Sigmoid colon (tissue), 7 donors: Measurements from ENCODE around the gene PLXNA4. TPM values are rescaled to one million over a fixed set of nuclear protein-coding genes. Genes with fewer than 3 reads are reported as not detected.
A peak's percentile ranks its signal among the peaks of the same experiment; 100 is the strongest.

Experiments used
- DNase-seq: peaks from one replicate; pipeline ENCODE4 v3.0.0-alpha.2; 2019
- H3K27ac ChIP-seq, 4 donors: fragments of 200-600 bp; sonication (generic); one replicate each; pipeline ENCODE4 v1.5.1; 2016 to 2019; ENCODE audit warnings: mild to moderate bottlenecking in 1 of 4
- H3K27me3 ChIP-seq, 3 donors: fragments of 200-600 bp; sonication (generic); one replicate each; pipeline ENCODE4 v1.5.1; 2019; ENCODE audit warnings: mild to moderate bottlenecking in 1 of 3
- H3K36me3 ChIP-seq, 4 donors: fragments of 200-600 bp; sonication (generic); one replicate each; pipeline ENCODE4 v1.5.1; 2016 to 2019
- H3K4me1 ChIP-seq, 4 donors: fragments of 200-600 bp; sonication (generic); one replicate each; pipeline ENCODE4 v1.5.1; 2017 to 2019
- H3K4me3 ChIP-seq, 4 donors: fragments of 200-600 bp; sonication (generic); one replicate each; pipeline ENCODE4 v1.5.1; 2017 to 2019; ENCODE audit warnings: mild to moderate bottlenecking in 2 of 4, moderate library complexity in 1 of 4
- H3K9me3 ChIP-seq, 4 donors: fragments of 200-600 bp in 3 of 4; sonication (generic) in 3 of 4; one replicate each; pipeline versions ENCODE4 v1.5.1 to v1.6.1; 2013 to 2019
- EP300 ChIP-seq, 4 donors: sonication (generic); formaldehyde crosslinking; IDR thresholded peaks; one replicate each; pipeline ENCODE4 v1.6.1; 2017; ENCODE audit warnings: antibody characterized with exemption in 4 of 4
- POLR2A ChIP-seq, 2 donors: fragments of 450-650 bp; IDR thresholded peaks; one replicate each; pipeline ENCODE4 v1.6.1; 2016; ENCODE audit warnings: antibody characterized with exemption in 2 of 2, mild to moderate bottlenecking in 2 of 2, moderate library complexity in 2 of 2
- POLR2AphosphoS5 ChIP-seq, 4 donors: sonication (generic); formaldehyde crosslinking; IDR thresholded peaks; one replicate each; pipeline ENCODE4 v1.6.1; 2017; ENCODE audit warnings: antibody characterized with exemption in 4 of 4
- WGBS, 2 donors: extraction: QIAGEN DNeasy Blood & Tissue Kit; methylation state at CpG; one replicate each; pipeline ENCODE4 v1.1.7; 2013; 5-methylcytosine and 5-hydroxymethylcytosine counted together
- intact Hi-C: fragments of 100-400 bp; cut with DNase I; formaldehyde crosslinking; loops from one replicate; pipeline ENCODE4 v1.15.1; 2023
- polyA plus RNA-seq, 3 donors: library from polyadenylated mRNA; stranded (reverse); fragments of 200-250 nt; gene quantifications; one replicate each; pipeline ENCODE4 v1.2.3, GENCODE V29; 2013
- total RNA-seq, 4 donors: library from RNA; depleted of rRNA; stranded (reverse); fragments of >200 nt; gene quantifications; one replicate each; pipeline ENCODE4 v1.1.0, GENCODE V29; 2016
- TF ChIP-seq, protein P1 (sequence below), 4 experiments: fragments of 450-650 bp in 3 of 4; fragments of 200-600 bp in 1 of 4; IDR thresholded peaks; one replicate each; pipeline ENCODE4 v1.5.1; 2016 to 2019; ENCODE audit warnings: antibody characterized with exemption in 4 of 4, mild to moderate bottlenecking in 3 of 4, moderate library complexity in 2 of 4
- donor health status: healthy with polysubstance abuse.
- donor health status: Bipolar disorder and iron deficiency.
- donor health status: healthy.

The PLXNA4 gene
- total and polyA plus RNA-seq, 7 donors: under 0.01 to 10.5 (median 3.7) TPM; not detected in 1

DNA sequence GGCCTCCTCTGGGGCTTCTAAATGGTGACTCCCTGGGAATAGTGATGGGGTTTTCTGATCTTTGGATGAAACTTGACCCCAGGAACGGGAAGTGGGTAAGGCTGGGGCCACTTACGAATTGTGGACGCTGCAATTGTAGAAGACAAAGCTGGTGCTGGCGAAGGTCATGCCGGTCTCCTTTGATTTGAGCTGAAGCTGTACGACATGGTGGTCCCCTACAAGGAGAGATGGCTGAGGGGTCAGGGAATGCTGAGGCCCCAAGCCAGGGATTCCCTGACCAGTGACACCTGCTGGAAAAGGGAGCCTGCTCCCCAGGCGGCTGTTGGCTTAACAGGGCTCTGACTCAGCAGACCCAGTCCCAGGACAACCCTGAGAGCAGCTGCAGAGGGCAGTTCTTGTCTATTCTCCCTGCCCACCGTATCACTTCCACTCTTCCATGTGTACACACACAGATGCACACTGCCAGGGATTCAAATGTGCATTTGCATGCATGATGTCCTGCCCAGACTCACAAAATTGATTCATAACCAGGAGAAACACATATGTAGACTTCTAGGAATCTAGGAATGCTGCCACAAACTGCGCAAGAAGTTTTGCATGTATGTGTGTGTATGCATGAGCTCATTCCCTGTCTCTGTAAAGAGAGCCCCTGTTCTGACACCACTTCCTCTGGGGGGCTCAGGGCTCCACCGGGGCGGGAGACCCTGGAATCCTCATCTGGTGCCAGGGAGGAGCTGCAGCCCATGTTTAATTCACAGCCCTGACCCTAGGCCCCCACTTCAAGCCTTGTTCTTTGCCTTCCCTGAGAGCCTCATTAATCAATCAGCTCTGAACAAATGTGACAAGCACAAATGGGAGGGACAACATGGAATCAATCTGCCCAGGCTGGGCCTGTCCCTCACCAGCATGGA, 350.0 kb downstream of the PLXNA4 start:
- H3K36me3 ChIP-seq: no peaks in the 10 kb centered on the region
- H3K27me3 ChIP-seq: no peaks in the 10 kb centered on the region
- DNase-seq: no peak
- no peak overlapping the region for H3K4me3 ChIP-seq
- intact Hi-C loops: no loop called here
- no peaks in the 10 kb centered on the region for H3K9me3 ChIP-seq
- no peaks in the 10 kb centered on the region for H3K4me1 ChIP-seq
- no peak overlapping the region for H3K27ac ChIP-seq
- TF ChIP-seq POLR2A (IDR thresholded peaks at IDR 0.05) (no peak), EP300 (IDR thresholded peaks at IDR 0.05) (no peak), POLR2AphosphoS5 (IDR thresholded peaks at IDR 0.05) (no peak)
- TF ChIP-seq, protein P1, sequence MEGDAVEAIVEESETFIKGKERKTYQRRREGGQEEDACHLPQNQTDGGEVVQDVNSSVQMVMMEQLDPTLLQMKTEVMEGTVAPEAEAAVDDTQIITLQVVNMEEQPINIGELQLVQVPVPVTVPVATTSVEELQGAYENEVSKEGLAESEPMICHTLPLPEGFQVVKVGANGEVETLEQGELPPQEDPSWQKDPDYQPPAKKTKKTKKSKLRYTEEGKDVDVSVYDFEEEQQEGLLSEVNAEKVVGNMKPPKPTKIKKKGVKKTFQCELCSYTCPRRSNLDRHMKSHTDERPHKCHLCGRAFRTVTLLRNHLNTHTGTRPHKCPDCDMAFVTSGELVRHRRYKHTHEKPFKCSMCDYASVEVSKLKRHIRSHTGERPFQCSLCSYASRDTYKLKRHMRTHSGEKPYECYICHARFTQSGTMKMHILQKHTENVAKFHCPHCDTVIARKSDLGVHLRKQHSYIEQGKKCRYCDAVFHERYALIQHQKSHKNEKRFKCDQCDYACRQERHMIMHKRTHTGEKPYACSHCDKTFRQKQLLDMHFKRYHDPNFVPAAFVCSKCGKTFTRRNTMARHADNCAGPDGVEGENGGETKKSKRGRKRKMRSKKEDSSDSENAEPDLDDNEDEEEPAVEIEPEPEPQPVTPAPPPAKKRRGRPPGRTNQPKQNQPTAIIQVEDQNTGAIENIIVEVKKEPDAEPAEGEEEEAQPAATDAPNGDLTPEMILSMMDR (IDR thresholded peaks at IDR 0.05): no peak
- 81 to 86% methylated on average over 11 of the region's 11 CpGs for WGBS, 2 donors

DNA sequence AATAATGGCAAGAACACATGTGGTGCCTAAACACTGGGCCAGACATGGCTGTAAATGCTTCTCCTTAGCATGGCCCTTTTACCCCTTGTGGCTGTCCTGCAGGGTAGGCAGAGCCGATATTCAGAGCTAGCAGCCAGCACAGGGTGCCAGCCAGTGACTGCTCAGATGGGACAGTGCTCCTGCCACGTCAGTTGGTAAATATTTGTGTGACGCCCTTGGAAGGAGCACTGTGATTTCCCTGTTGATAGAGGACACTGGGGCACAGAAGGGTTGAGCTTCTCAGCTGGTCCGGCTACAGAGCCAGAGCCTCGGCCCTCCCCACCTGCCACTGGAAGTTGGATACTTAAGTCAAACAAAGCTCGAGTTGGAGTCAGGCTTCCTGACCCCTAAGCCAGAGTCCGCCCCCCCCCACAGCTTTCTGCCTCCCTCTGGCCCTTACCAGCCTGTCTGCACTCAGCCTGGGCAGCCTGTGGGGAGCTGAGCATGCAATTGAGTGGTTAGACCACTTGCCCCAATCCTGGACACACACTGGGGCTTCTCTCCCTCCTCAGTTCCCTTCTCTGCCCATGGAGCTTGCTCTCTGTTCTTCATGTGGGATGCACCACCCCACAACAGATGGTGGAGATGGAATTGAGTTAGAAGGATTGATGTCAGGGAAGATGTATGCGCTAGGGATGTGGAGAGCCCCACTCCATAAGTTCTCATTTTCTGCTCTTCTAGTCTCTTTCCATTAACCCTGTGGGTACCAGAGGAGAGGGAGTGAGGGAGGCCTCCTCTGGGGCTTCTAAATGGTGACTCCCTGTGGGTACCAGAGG, 350.8 kb downstream of the PLXNA4 start:
- TF ChIP-seq POLR2A (IDR thresholded peaks at IDR 0.05): no peak
- TF ChIP-seq EP300 (IDR thresholded peaks at IDR 0.05): no peak
- TF ChIP-seq, protein P1 (IDR thresholded peaks at IDR 0.05): no peak
- no peak for TF ChIP-seq POLR2AphosphoS5 (IDR thresholded peaks at IDR 0.05)
- Histone ChIP-seq H3K4me3 (no peak overlapping the region), H3K27ac (no peak overlapping the region), H3K9me3 (no peaks in the 10 kb centered on the region), H3K27me3 (no peaks in the 10 kb centered on the region), H3K36me3 (no peaks in the 10 kb centered on the region), H3K4me1 (no peaks in the 10 kb centered on the region)
- WGBS, 2 donors: 32 to 61% methylated on average over 8 of the region's 8 CpGs
- no peak for DNase-seq
- intact Hi-C loops: no loop called here

DNA sequence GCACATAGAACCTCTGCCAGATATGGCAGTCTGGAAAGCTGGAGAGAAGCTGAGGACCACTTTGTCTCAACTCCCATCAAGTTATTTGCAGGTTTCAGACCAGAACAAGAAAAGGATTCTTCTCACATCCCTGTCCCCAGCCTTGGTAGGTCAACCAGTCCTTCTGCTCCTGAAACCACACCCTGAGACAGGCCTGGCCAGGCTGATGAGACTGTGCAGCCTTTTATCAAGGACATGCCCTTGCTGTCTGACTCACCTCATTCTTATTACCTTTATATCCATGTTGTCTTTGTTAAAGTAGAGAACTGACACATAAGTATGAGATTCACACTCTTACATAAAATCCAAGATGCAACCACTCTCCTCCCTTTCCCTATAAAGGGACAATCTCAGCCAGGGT, 354.9 kb downstream of the PLXNA4 start:
- no peaks in the 10 kb centered on the region for H3K36me3 ChIP-seq
- peak; percentile 4 for DNase-seq
- no peaks in the 10 kb centered on the region for H3K4me1 ChIP-seq
- H3K9me3 ChIP-seq: no peaks in the 10 kb centered on the region
- TF ChIP-seq, protein P1 (IDR thresholded peaks at IDR 0.05): no peak
- TF ChIP-seq POLR2AphosphoS5 (IDR thresholded peaks at IDR 0.05): no peak
- no peak for TF ChIP-seq POLR2A (IDR thresholded peaks at IDR 0.05)
- TF ChIP-seq EP300 (IDR thresholded peaks at IDR 0.05): no peak
- no peaks in the 10 kb centered on the region for H3K27me3 ChIP-seq
- no peak overlapping the region for H3K4me3 ChIP-seq
- intact Hi-C loops: no loop called here
- no peak overlapping the region for H3K27ac ChIP-seq

DNA sequence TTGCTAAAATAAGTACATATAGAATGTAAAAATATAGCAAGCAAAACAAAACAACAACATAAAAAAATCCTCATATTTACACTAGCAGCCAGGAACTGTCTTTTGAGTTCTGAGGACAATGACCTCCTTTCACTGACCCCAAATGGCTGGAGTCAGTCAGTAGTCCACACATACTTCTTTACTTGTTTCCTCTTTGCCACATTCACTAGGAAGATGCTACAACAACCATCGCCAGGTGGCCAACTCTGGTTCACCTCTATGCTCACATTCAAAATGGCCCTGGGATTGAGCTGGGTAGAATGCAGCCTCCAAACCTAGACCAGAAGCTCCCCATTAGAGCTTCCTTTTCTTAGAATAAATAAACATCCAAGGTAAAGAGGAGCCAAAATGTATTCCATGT, 356.2 kb downstream of the PLXNA4 start:
- no peaks in the 10 kb centered on the region for H3K36me3 ChIP-seq
- intact Hi-C loops: no loop called here
- DNase-seq: no peak
- no peaks in the 10 kb centered on the region for H3K4me1 ChIP-seq
- 98% methylated on average over 1 of the region's 1 CpG for WGBS, 2 donors
- H3K27ac ChIP-seq: no peak overlapping the region
- H3K27me3 ChIP-seq: no peaks in the 10 kb centered on the region
- no peaks in the 10 kb centered on the region for H3K9me3 ChIP-seq
- no peak overlapping the region for H3K4me3 ChIP-seq
- TF ChIP-seq, protein P1 (IDR thresholded peaks at IDR 0.05): no peak
- no peak for TF ChIP-seq POLR2A (IDR thresholded peaks at IDR 0.05)
- TF ChIP-seq EP300 (IDR thresholded peaks at IDR 0.05): no peak
